HG02798 (cell line): ENCODE results near the gene ATP11B.
"Not testable (repeated sequence)": the region's sequence is repeated elsewhere in the genome, so short reads cannot be mapped to it uniquely, and the experiment has no call there.

Experiments used
- ATAC-seq: cut with Tn5 transposase; IDR thresholded peaks from one replicate; pipeline ENCODE4 v1.9.1; 2021; ENCODE audit warnings: mild to moderate bottlenecking; ENCODE audit not compliant: unreplicated experiment, poor library complexity

The ATP11B gene

GRCh38 chr3:182794455-182795388 lies 1.4 kb downstream of the ATP11B start:
- ATAC-seq = no peak

- ATAC-seq = peak; percentile 18
These were observed 2.1 kb downstream of the ATP11B start for GRCh38 chr3:182795389-182795782.

GRCh38 chr3:182796310-182796709 lies 3.0 kb downstream of the ATP11B start:
- no peak for ATAC-seq

- no peak for ATAC-seq
These were observed 4.6 kb downstream of the ATP11B start for GRCh38 chr3:182797876-182798275.

- ATAC-seq = not testable (repeated sequence)
These were observed 5.8 kb downstream of the ATP11B start for GRCh38 chr3:182799143-182799542.

GRCh38 chr3:182800508-182800907 lies 7.2 kb downstream of the ATP11B start:
- no peak for ATAC-seq

GRCh38 chr3:182802413-182803390 lies 9.4 kb downstream of the ATP11B start:
- ATAC-seq = no peak

- ATAC-seq = no peak
These were observed 10.3 kb downstream of the ATP11B start for GRCh38 chr3:182803596-182803995.

GRCh38 chr3:182807061-182807460 lies 13.8 kb downstream of the ATP11B start:
- ATAC-seq = no peak

- ATAC-seq = no peak
These were observed 14.9 kb downstream of the ATP11B start for GRCh38 chr3:182808041-182808770.

GRCh38 chr3:182809531-182809930 lies 16.2 kb downstream of the ATP11B start:
- ATAC-seq = no peak

- ATAC-seq = no peak
These were observed 17.4 kb downstream of the ATP11B start for GRCh38 chr3:182810574-182811268.

GRCh38 chr3:182811269-182811596 lies 17.9 kb downstream of the ATP11B start:
- ATAC-seq = no peak

GRCh38 chr3:182812123-182812522 lies 18.8 kb downstream of the ATP11B start:
- ATAC-seq = no peak

- ATAC-seq = no peak
These were observed 21.2 kb downstream of the ATP11B start for GRCh38 chr3:182814419-182815062.

GRCh38 chr3:182816181-182816580 lies 22.9 kb downstream of the ATP11B start:
- no peak for ATAC-seq

GRCh38 chr3:182818296-182818978 lies 25.1 kb downstream of the ATP11B start:
- ATAC-seq = no peak

- no peak for ATAC-seq
These were observed 28.1 kb downstream of the ATP11B start for GRCh38 chr3:182821221-182821981.
